Retinal pigment epithelial cell (primary cell): Measurements from ENCODE around the gene CHD1L.

ENCODE experiments used
- DNase-seq: peaks from one replicate; pipeline ENCODE4 v3.0.0-alpha.2; 2010; ENCODE audit warnings: low read depth
- H3K4me3 ChIP-seq: 2 replicates; pipeline ENCODE4 v1.5.1; 2011; ENCODE audit warnings: mild to moderate bottlenecking, low read length, control low read depth, moderate library complexity
- CTCF ChIP-seq: conservative IDR thresholded peaks from 2 replicates; pipeline ENCODE4 v1.5.1; 2011; ENCODE audit warnings: low read depth, low read length, control low read depth, inconsistent platforms

Gene CHD1L

DNA sequence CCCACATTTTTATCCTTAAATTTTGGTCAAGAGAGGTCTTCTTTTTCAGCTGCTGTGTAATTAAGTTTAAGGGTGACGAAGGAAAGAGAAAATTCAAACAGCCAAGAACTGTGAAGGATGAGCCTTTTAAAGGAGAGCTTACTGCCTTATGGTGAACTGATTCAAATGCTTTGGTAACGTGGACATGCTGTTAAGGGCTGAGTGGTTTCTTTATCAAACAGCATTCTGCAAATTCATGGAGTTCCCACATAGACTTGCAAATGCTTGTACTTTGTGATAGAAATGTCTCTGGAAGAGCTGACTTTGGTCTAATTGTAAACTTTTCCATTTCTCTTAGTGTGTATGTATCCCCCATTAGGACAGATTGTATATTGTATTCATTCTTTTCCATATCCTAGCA is 93.8 kb downstream of the CHD1L start:
- no peak for DNase-seq
- H3K4me3 ChIP-seq: no peak overlapping the region
- no peak for TF ChIP-seq CTCF

GRCh38 chr1:147337040-147337630 is 94.7 kb downstream of the CHD1L start:
- H3K4me3 ChIP-seq: no peak overlapping the region
- TF ChIP-seq CTCF: no peak
- DNase-seq: no peak

GRCh38 chr1:147338571-147338970 is 96.1 kb downstream of the CHD1L start:
- no peak overlapping the region for H3K4me3 ChIP-seq
- TF ChIP-seq CTCF: no peak
- no peak for DNase-seq

- DNase-seq: no peak
- no peak overlapping the region for H3K4me3 ChIP-seq
- TF ChIP-seq CTCF: no peak
Observed at GRCh38 chr1:147341246-147341645, 98.8 kb downstream of the CHD1L start.
